ENCODE data around the gene SLC52A1. TPM values are rescaled to one million over a fixed set of nuclear protein-coding genes. Genes with fewer than 3 reads are reported as not detected.

Gene SLC52A1
- total and polyA plus RNA-seq, 10 of the 15 experiments (the other 5 are each of a cell fraction or from before 2014, with no cell fraction given): 0.04 to 0.11 TPM; not detected in 8

GRCh38 chr17:5033352-5034015 is 1.7 kb downstream of the SLC52A1 start:
- 79% methylated on average over 13 of the region's 13 CpGs for WGBS (ENCODE audit: insufficient coverage, insufficient replicate concordance, low lambda C conversion rate, missing lambda C conversion rate)
- TF ChIP-seq DPF2 (IDR thresholded peaks at IDR 0.05): no peak
- TF ChIP-seq NKRF (conservative IDR thresholded peaks at IDR 0.05): no peak
- no peak for TF ChIP-seq ZZZ3 (IDR thresholded peaks at IDR 0.05; ENCODE audit: control insufficient read depth, insufficient read length, low read depth)
- no peak for TF ChIP-seq ZSCAN29 (IDR thresholded peaks at IDR 0.05)
- TF ChIP-seq KAT2A (conservative IDR thresholded peaks at IDR 0.05; ENCODE audit: control insufficient read depth, low read depth, low read length): no peak
- no peak for TF ChIP-seq YBX1 (IDR thresholded peaks at IDR 0.05)
- no peak for TF ChIP-seq EZH2 (IDR thresholded peaks at IDR 0.05; ENCODE audit: borderline replicate concordance, control insufficient read depth, low read depth, low read length)
- TF ChIP-seq ZNF207 (IDR thresholded peaks at IDR 0.05; ENCODE audit: borderline replicate concordance): no peak
- TF ChIP-seq YY1 (IDR thresholded peaks at IDR 0.05; ENCODE audit: low read depth, low read length): no peak
- TF ChIP-seq SUPT20H (IDR thresholded peaks at IDR 0.05; ENCODE audit: borderline replicate concordance, control insufficient read depth, low read depth, low read length): no peak
- TF ChIP-seq BCL11A (IDR thresholded peaks at IDR 0.05; ENCODE audit: low read depth, low read length): no peak
- TF ChIP-seq POU2F2 (IDR thresholded peaks at IDR 0.05; ENCODE audit: borderline replicate concordance, low read depth, low read length): no peak
- TF ChIP-seq HDAC6 (IDR thresholded peaks at IDR 0.05; ENCODE audit: unreplicated experiment): no peak
- Histone ChIP-seq H3K4me1 (ENCODE audit: control insufficient read depth, insufficient read depth, low read length) (peaks cover 14% of the 10 kb centered on the region), H3K9me3 (replicated peaks; ENCODE audit: control insufficient read depth, insufficient read depth, low read length) (no peaks in the 10 kb centered on the region), H3K9ac (ENCODE audit: control insufficient read depth, insufficient read depth, low read length) (no peak overlapping the region), H2AFZ (ENCODE audit: control insufficient read depth, low read depth, low read length) (no peak overlapping the region), H4K20me1 (ENCODE audit: control insufficient read depth, insufficient read depth) (no peaks in the 10 kb centered on the region), H3K36me3 (ENCODE audit: control insufficient read depth in 2 of 2, insufficient read depth in 2 of 2, low read length in 1 of 2) (no peaks in the 10 kb centered on the region), H3K79me2 (ENCODE audit: control insufficient read depth, insufficient read depth, low read length) (no peaks in the 10 kb centered on the region), H3K4me3 (no peak overlapping the region), H3K27ac (ENCODE audit: control insufficient read depth, insufficient read depth) (no peak overlapping the region), H3K27me3 (replicated peaks in 1 of 2; ENCODE audit: control insufficient read depth in 2 of 2, insufficient read depth in 2 of 2, low read length in 1 of 2) (no peaks in the 10 kb centered on the region), H3K4me2 (ENCODE audit: control insufficient read depth, insufficient read depth) (no peak overlapping the region)
- intact Hi-C loops (cut with micrococcal nuclease; ENCODE audit: unreplicated experiment) (loop anchor here (5.0 kb wide), 1 partner anchor 36 kb away; the partner anchor contains the start of genes INCA1 and KIF1C), in situ Hi-C loops (cut with MboI) (no loop called here)
- POLR2A ChIA-PET: interaction anchor here (0.5 kb wide), 1 partner anchor 24 kb away, joined by 3 read pairs; no protein-coding TSS in a partner anchor
- no peak for ATAC-seq
- FAIRE-seq: no peak
- RAD21 ChIA-PET (ENCODE audit: unreplicated experiment): interaction anchor here (1.3 kb wide), 1 partner anchor 28 kb away, joined by 6 read pairs; no protein-coding TSS in a partner anchor
- no peak for DNase-seq (ENCODE audit: low read depth, low spot score)
- SMC1A ChIA-PET (ENCODE audit: uncharacterized antibody, unreplicated experiment): no interaction called here
- no TSS peak for BruUV-seq (replicated peaks)
- CTCF ChIA-PET: interaction anchor here (1.2 to 4.0 kb wide), 3 partner anchors 29 to 47 kb away, joined by 3 to 16 read pairs (median 4); no protein-coding TSS in a partner anchor
